SK-N-SH treated with all-trans-retinoic acid at 6 μM for 48 hours (cell line): ENCODE results near the gene ZDHHC3.
A peak's percentile ranks its signal among the peaks of the same experiment; 100 is the strongest.

Experiments
- ATAC-seq: fragments of 200-7000 bp; cut with Tn5 transposase; 3 replicates; pipeline ENCODE4 v1.9.1; 2020; ENCODE audit warnings: mild to moderate bottlenecking, moderate library complexity
- ARNTL ChIP-seq: fragments of 450-650 bp; formaldehyde crosslinking; IDR thresholded peaks from 2 replicates; pipeline ENCODE4 v1.5.0; 2020; ENCODE audit warnings: low read depth, mild to moderate bottlenecking, moderate library complexity, borderline replicate concordance
- CSDC2 ChIP-seq: fragments of 250-450 bp; sonication (Bioruptor Pico); IDR thresholded peaks from 2 replicates; pipeline ENCODE4 v1.5.0; 2020; ENCODE audit warnings: mild to moderate bottlenecking, moderate library complexity
- ESRRG ChIP-seq: fragments of 250-450 bp; sonication (Bioruptor Pico); IDR thresholded peaks from 2 replicates; pipeline ENCODE4 v1.6.1; 2021; ENCODE audit warnings: mild to moderate bottlenecking
- GLIS3 ChIP-seq: fragments of 250-450 bp; sonication (Bioruptor Pico); IDR thresholded peaks from 2 replicates; pipeline ENCODE4 v1.5.0; 2020; ENCODE audit warnings: mild to moderate bottlenecking, moderate library complexity
- ISL1 ChIP-seq: fragments of 250-450 bp; sonication (Bioruptor Pico); IDR thresholded peaks from 2 replicates; pipeline ENCODE4 v2.1.2; 2022; ENCODE audit warnings: mild to moderate bottlenecking, moderate library complexity
- OSR1 ChIP-seq: fragments of 250-450 bp; sonication (Bioruptor Pico); IDR thresholded peaks from 2 replicates; pipeline ENCODE4 v1.8.0; 2022; ENCODE audit warnings: moderate library complexity, mild to moderate bottlenecking, inconsistent platforms
- PPARA ChIP-seq: fragments of 250-450 bp; sonication (Bioruptor Pico); IDR thresholded peaks from 2 replicates; pipeline ENCODE4 v1.5.0; 2020; ENCODE audit warnings: mild to moderate bottlenecking, borderline replicate concordance
- RARB ChIP-seq: fragments of 250-450 bp; sonication (Bioruptor Pico); IDR thresholded peaks from 2 replicates; pipeline ENCODE4 v1.8.0; 2021; ENCODE audit warnings: mild to moderate bottlenecking, moderate library complexity
- TCF4 ChIP-seq: fragments of 250-450 bp; sonication (Bioruptor Pico); IDR thresholded peaks from 2 replicates; pipeline ENCODE4 v1.8.0; 2021; ENCODE audit warnings: mild to moderate bottlenecking, moderate library complexity, borderline replicate concordance
- TOX ChIP-seq: fragments of 250-450 bp; sonication (Bioruptor Pico); IDR thresholded peaks from 2 replicates; pipeline ENCODE4 v1.8.0; 2021; ENCODE audit warnings: mild to moderate bottlenecking, moderate library complexity, borderline replicate concordance
- ZC3H10 ChIP-seq: fragments of 250-450 bp; sonication (Bioruptor Pico); IDR thresholded peaks from 2 replicates; pipeline ENCODE4 v1.5.1; 2021; ENCODE audit warnings: mild to moderate bottlenecking, moderate library complexity
- ZFP3 ChIP-seq: fragments of 250-450 bp; sonication (Bioruptor Pico); IDR thresholded peaks from 2 replicates; pipeline ENCODE4 v1.5.0; 2020; ENCODE audit warnings: mild to moderate bottlenecking, moderate library complexity
- ZFP30 ChIP-seq: fragments of 450-650 bp; formaldehyde crosslinking; IDR thresholded peaks from 2 replicates; pipeline ENCODE4 v1.5.0; 2022; ENCODE audit warnings: mild to moderate bottlenecking, moderate library complexity
- ZNF565 ChIP-seq: fragments of 450-650 bp; formaldehyde crosslinking; conservative IDR thresholded peaks from 2 replicates; pipeline ENCODE4 v1.5.0; 2020; ENCODE audit warnings: low read depth, mild to moderate bottlenecking, moderate library complexity
- ZNF70 ChIP-seq: fragments of 450-650 bp; formaldehyde crosslinking; IDR thresholded peaks from 2 replicates; pipeline ENCODE4 v1.5.0; 2020; ENCODE audit warnings: mild to moderate bottlenecking, moderate library complexity
- ZNF8 ChIP-seq: fragments of 450-650 bp; formaldehyde crosslinking; IDR thresholded peaks from 2 replicates; pipeline ENCODE4 v1.5.0; 2020; ENCODE audit warnings: mild to moderate bottlenecking, moderate library complexity
- TF ChIP-seq, protein P1 (sequence below): fragments of 250-450 bp; sonication (Bioruptor Pico); IDR thresholded peaks from 2 replicates; pipeline ENCODE4 v1.5.0; 2020; ENCODE audit warnings: mild to moderate bottlenecking, moderate library complexity
- TF ChIP-seq, protein P2 (sequence below): fragments of 250-450 bp; sonication (Bioruptor Pico); IDR thresholded peaks from 2 replicates; pipeline ENCODE4 v1.8.0; 2020; ENCODE audit warnings: mild to moderate bottlenecking, moderate library complexity, borderline replicate concordance
- TF ChIP-seq, protein P3 (sequence below): fragments of 250-450 bp; sonication (Bioruptor Pico); IDR thresholded peaks from 2 replicates; pipeline ENCODE4 v1.5.1; 2021; ENCODE audit warnings: mild to moderate bottlenecking, moderate library complexity
- TF ChIP-seq, protein P4 (sequence below): fragments of 250-450 bp; sonication (Bioruptor Pico); IDR thresholded peaks from 2 replicates; pipeline ENCODE4 v1.5.1; 2020; ENCODE audit warnings: low read depth, mild to moderate bottlenecking, moderate library complexity

Gene ZDHHC3, protein sequence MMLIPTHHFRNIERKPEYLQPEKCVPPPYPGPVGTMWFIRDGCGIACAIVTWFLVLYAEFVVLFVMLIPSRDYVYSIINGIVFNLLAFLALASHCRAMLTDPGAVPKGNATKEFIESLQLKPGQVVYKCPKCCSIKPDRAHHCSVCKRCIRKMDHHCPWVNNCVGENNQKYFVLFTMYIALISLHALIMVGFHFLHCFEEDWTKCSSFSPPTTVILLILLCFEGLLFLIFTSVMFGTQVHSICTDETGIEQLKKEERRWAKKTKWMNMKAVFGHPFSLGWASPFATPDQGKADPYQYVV

DNA sequence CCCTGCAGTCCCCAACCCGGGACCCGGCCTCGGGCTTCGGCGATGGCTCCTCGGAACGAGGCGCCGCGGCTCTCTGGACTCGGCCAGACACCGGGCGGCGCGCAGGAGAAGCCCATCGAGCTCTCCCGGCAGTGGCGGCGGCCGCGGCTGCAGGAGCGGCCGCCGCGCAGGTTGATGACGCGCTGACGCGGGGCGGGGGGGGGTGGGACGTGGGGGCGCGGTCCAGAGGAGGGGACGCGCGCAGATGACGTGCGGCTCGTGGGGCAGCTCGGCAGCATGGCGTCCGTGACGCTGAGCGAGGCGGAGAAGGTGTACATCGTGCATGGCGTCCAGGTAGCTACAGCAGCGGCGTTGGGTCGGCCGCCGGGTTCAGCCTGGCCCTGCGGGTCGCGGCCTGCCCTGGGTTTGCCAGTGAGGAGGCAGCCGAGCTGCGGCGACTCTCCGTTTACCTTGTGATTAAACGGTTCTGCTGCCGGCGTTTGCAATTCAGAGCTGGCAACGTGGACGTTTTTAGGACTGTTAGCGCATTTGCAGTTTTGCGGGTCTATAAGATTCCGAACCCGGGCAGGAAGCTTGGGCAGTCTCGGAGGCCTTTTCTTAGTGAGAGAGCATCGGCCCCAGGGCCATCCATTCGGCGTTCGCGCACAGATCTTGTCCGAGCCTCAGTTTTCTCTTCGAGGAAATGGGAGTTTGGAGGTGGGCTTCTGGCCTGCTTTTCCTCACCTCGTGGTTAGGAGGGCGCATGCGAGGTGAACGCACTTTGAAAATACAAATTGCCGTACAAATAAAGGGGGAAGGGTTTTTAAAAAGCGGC lies at the start of gene ZDHHC3, which contains the start of gene EXOSC7:
TSS of gene ZDHHC3 (minus strand) at position 173 of the 814 bp plus-strand sequence. CDS start 16,738 bp downstream, outside the sequence.
TSS of gene EXOSC7 (plus strand) at position 243 of the 814 bp plus-strand sequence. CDS start at position 277, 34 bp downstream.
- TF ChIP-seq TOX (CRISPR knock-in tag) (no peak), RARB (no peak), ZFP3 (CRISPR knock-in tag) (no peak), ZNF8 (CRISPR knock-in tag) (no peak), ZFP30 (CRISPR knock-in tag) (no peak), TCF4 (CRISPR knock-in tag) (no peak), ESRRG (CRISPR knock-in tag) (no peak), PPARA (no peak), ZNF565 (CRISPR knock-in tag) (no peak), GLIS3 (CRISPR knock-in tag) (no peak), CSDC2 (CRISPR knock-in tag) (no peak), ARNTL (no peak), ZC3H10 (no peak), ZNF70 (CRISPR knock-in tag) (no peak), ISL1 (no peak)
- TF ChIP-seq, protein P1, sequence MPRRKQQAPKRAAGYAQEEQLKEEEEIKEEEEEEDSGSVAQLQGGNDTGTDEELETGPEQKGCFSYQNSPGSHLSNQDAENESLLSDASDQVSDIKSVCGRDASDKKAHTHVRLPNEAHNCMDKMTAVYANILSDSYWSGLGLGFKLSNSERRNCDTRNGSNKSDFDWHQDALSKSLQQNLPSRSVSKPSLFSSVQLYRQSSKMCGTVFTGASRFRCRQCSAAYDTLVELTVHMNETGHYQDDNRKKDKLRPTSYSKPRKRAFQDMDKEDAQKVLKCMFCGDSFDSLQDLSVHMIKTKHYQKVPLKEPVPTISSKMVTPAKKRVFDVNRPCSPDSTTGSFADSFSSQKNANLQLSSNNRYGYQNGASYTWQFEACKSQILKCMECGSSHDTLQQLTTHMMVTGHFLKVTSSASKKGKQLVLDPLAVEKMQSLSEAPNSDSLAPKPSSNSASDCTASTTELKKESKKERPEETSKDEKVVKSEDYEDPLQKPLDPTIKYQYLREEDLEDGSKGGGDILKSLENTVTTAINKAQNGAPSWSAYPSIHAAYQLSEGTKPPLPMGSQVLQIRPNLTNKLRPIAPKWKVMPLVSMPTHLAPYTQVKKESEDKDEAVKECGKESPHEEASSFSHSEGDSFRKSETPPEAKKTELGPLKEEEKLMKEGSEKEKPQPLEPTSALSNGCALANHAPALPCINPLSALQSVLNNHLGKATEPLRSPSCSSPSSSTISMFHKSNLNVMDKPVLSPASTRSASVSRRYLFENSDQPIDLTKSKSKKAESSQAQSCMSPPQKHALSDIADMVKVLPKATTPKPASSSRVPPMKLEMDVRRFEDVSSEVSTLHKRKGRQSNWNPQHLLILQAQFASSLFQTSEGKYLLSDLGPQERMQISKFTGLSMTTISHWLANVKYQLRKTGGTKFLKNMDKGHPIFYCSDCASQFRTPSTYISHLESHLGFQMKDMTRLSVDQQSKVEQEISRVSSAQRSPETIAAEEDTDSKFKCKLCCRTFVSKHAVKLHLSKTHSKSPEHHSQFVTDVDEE, result no peak
- TF ChIP-seq, protein P2, sequence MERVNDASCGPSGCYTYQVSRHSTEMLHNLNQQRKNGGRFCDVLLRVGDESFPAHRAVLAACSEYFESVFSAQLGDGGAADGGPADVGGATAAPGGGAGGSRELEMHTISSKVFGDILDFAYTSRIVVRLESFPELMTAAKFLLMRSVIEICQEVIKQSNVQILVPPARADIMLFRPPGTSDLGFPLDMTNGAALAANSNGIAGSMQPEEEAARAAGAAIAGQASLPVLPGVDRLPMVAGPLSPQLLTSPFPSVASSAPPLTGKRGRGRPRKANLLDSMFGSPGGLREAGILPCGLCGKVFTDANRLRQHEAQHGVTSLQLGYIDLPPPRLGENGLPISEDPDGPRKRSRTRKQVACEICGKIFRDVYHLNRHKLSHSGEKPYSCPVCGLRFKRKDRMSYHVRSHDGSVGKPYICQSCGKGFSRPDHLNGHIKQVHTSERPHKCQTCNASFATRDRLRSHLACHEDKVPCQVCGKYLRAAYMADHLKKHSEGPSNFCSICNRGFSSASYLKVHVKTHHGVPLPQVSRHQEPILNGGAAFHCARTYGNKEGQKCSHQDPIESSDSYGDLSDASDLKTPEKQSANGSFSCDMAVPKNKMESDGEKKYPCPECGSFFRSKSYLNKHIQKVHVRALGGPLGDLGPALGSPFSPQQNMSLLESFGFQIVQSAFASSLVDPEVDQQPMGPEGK (CRISPR knock-in tag), result no peak
- TF ChIP-seq, protein P3, sequence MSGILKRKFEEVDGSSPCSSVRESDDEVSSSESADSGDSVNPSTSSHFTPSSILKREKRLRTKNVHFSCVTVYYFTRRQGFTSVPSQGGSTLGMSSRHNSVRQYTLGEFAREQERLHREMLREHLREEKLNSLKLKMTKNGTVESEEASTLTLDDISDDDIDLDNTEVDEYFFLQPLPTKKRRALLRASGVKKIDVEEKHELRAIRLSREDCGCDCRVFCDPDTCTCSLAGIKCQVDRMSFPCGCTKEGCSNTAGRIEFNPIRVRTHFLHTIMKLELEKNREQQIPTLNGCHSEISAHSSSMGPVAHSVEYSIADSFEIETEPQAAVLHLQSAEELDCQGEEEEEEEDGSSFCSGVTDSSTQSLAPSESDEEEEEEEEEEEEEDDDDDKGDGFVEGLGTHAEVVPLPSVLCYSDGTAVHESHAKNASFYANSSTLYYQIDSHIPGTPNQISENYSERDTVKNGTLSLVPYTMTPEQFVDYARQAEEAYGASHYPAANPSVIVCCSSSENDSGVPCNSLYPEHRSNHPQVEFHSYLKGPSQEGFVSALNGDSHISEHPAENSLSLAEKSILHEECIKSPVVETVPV, result no peak
- TF ChIP-seq, protein P4, sequence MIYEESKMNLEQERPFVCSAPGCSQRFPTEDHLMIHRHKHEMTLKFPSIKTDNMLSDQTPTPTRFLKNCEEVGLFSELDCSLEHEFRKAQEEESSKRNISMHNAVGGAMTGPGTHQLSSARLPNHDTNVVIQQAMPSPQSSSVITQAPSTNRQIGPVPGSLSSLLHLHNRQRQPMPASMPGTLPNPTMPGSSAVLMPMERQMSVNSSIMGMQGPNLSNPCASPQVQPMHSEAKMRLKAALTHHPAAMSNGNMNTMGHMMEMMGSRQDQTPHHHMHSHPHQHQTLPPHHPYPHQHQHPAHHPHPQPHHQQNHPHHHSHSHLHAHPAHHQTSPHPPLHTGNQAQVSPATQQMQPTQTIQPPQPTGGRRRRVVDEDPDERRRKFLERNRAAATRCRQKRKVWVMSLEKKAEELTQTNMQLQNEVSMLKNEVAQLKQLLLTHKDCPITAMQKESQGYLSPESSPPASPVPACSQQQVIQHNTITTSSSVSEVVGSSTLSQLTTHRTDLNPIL (CRISPR knock-in tag), result no peak

DNA sequence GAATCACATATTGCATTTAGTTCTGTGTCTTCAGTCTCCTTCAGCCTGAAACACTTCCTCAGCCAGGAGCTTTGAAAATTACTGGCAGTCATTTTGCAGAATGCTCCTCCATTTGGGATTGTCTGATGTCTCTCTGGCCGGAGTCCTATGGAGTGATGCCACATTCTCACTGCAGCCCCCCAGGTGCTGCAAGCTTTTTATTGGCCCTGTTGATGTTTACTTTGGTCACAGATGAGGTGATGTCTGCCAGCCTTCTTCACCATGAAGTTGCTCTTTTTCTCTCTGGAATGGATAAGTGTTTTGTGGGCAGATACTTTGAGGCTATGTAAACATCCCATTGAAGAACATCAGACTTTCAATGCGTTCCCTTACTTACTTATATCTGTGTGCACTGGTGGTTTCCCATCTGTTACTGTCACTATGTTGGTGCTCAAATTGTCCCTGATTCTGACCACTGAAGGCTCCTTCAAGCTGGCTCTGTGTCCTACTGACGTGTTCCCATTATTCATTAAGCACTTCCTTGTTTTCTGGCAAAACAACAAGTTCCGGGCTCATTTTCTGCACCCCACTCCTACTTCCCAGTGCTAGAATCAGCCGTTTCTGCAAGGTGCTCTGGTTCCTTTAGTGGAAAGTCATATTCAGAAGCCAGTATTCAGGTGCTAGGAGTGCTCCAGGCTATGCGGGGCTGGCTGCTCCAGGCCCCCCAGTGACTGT lies 48.7 kb upstream of the ZDHHC3 start:
- TF ChIP-seq, protein P4 (CRISPR knock-in tag), result no peak
- TF ChIP-seq ZFP30 (CRISPR knock-in tag), result no peak
- no peak for TF ChIP-seq PPARA
- TF ChIP-seq OSR1, result no peak
- TF ChIP-seq, protein P1, result no peak
- no peak for ATAC-seq

More for the DNA sequence above, at the start of gene ZDHHC3, which contains the start of gene EXOSC7:
- ATAC-seq, result peak; percentile 87
